Prostate gland (tissue), 2 donors: Measurements from ENCODE around the gene CANT1.

Experiments
- CTCF ChIP-seq, 4 experiments: fragments of 200-600 bp in 2 of 4; fragments of 450-650 bp in 2 of 4; sonication (generic) in 2 of 4; IDR thresholded peaks; 1 replicate in 3 of 4; 2 replicates in 1 of 4; pipeline ENCODE4 v1.5.1; 2016 to 2019; ENCODE audit warnings: antibody characterized with exemption in 4 of 4, mild to moderate bottlenecking in 2 of 4, moderate library complexity in 2 of 4
- POLR2A ChIP-seq: fragments of 450-650 bp; IDR thresholded peaks from one replicate; pipeline ENCODE4 v1.6.1; 2016; ENCODE audit warnings: antibody characterized with exemption, mild to moderate bottlenecking

- no peak for TF ChIP-seq CTCF (IDR thresholded peaks at IDR 0.05)
- TF ChIP-seq POLR2A = no peak
These were observed 21.4 kb downstream of the CANT1 start for GRCh38 chr17:78988152-78988551.
